Hematopoietic multipotent progenitor cell treated with erythropoietin and hydrocortisone succinate and interleukin-3 and kit ligand, for 6 days (in vitro differentiated cells): ENCODE results near the gene DLGAP1.
"Not testable (repeated sequence)": the region's sequence is repeated elsewhere in the genome, so short reads cannot be mapped to it uniquely, and the experiment has no call there.

Experiments
- DNase-seq: peaks from one replicate; pipeline ENCODE4 v3.0.0-alpha.2; 2015

Gene DLGAP1

GRCh38 chr18:3667255-3668137 is 787.6 kb downstream of the DLGAP1 start:
- DNase-seq = peak; percentile 53

DNA sequence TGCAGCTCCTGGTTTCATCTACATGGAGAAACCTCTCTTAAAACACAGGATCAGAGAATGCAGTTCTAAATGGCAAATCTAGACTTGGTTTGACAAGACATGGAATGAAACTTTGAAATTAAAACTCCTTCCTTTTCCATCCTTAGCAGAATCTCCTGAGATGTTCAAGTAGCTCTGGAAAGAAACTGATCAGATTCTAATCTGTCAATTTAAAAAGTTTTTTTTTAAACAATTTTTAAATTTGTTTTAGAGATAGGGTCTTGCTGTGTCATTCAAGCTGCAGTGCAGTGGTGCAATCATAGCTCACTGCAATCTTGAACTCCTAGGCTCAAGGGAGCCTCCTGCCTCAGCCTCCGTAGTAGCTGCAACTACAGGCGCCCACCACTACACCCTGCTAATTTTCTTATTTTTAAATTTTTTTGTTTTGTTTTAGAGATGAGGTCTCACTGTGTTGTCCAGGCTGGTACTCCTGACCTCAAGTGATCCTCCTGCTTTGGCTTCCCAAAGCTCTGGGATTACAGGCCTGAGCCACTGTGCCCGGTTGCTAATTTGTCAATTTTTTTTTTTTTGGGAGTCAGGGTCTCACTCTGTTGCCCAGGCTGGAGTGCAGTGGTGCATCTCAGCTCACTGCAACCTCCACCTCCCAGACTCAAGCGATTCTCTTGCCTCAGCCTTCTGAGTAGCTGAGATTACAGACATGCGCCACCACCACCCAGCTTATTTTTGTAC is 788.4 kb downstream of the DLGAP1 start:
- no peak for DNase-seq

GRCh38 chr18:3665780-3666525 is 789.2 kb downstream of the DLGAP1 start:
- peak; percentile 93 for DNase-seq

DNA sequence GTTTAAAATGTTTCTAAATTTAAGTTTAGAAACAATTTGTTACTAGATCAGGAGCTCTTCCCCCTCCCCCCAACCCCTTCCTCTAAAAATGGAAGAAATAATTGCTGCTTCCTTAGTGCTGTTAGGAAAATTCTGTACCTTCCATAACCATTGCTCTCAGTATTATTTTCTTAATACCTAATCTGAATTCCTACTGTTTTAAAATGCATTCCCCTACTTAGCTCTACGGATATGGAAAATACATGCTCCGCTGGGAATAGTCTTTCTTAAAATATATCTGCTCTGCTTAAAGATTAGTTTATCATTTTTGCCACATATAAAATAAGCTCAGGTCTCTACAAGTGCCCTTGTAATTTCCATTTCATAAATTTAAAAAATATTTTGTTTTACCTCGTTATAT is 789.9 kb downstream of the DLGAP1 start:
- no peak for DNase-seq

GRCh38 chr18:3664563-3665178 is 790.4 kb downstream of the DLGAP1 start:
- DNase-seq = peak; percentile 87

DNA sequence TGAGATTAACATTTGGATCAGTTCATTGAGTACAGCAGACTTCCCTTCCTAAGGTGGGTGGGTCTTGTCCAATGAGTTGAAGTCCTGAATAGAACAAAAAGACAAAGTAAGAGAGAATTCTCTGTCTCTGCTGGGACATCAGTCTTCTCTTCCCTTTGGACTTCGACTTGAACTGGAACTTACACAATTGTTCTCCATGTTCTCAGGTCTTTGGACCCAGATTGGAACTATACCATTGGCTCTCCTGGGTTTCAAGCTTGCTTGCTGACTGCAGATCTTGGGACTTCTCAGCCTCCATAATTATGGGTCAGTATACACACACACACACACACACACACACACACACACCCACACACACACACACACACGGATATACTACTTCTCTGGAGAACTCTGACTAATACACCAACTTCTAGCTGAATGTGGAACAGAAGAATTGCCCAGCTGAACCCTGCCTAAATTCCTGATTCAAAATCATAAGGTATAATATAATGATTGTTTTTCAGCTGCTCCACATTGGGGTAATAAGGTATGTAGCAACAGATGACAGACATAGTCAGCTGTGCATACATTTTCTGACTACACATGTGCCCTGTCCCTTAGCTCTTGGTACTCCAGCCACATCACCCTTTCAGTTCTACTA is 791.1 kb downstream of the DLGAP1 start:
- no peak for DNase-seq

- no peak for DNase-seq
Observed at GRCh38 chr18:3661989-3662388, 793.1 kb downstream of the DLGAP1 start.

GRCh38 chr18:3660739-3661515 is 794.2 kb downstream of the DLGAP1 start:
- peak; percentile 80 for DNase-seq

DNA sequence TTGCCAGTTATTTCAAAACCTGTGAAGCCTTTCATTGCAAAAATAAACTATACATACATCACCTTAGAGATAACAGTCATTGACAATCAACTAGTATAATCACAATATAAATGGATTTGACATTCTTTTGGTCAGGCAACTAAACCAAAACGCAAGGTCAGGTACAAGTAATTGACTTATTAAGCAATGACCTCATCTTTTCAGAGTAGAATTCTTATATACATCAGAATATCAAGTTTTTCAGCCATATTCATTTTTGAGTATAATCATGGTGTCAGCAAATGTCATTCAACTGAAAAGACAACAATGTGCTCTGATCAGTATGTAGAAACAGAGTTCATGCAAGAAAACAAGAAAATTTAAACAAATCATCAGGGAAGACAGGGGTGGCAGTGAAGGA is 796.6 kb downstream of the DLGAP1 start:
- no peak for DNase-seq

DNA sequence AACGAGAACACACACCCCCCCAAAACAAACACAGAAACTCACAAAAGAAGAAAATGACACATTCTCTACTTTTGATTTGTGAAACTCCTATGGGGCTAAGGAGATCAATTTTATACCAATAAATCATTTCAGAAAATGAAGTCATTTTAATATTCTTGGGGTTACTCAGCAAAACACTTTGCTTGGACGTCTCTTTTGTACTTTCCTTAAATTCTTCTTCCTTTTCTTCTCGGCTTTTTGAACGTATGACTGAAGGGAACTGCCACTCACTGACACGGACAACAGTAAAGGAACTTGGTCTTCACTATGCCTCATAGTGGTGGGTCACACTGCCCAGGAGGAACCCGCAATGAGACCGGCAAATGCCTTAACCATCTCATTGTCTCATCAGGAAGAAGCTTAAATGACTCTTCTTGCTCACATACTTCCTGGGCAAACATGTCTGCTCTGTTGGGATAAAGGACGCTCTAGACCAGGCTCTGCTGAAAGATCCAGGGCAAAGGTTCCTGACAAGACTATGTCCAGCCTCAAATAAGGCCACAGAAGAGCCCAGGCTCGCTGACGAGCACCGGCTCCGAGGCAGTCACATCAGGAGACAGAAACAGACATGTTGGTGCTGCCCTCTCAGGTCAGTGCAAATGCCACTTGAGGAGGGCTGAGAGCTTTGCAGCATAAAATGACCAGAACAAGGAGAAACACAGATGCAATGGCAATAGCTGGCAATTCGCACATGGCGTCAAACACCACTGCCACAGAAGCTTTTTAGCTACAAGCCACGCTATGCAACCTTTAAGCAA is 799.7 kb downstream of the DLGAP1 start:
- no peak for DNase-seq

- peak; percentile 82 for DNase-seq
Observed at GRCh38 chr18:3654442-3655253, 800.5 kb downstream of the DLGAP1 start.

DNA sequence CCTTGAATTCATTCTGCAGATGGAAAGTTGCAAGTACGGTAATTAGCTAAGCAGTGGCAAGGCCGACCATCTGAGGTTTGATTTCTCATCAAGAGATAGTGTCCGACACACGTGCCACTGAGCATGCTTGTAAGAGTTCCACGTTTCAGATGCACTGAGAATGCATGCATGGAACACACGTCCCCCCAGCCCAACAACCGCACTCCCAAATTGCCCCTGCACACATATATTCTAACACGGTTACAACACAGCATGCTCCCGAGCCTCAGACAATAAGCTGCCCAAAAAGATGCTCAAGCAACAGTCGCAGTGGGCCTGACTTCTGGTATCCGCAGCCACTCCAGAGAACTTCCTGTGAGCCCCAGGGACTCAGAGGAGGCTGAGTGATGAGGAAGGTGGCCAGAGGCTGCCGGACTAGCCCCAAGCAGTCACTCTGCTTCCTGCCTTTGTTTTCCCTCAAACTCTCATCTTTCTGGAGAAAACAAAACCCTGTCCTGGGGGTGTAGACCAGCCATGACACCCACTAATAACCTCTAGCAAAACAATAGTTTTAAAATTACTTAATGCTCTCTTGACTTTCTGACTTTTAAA is 801.2 kb downstream of the DLGAP1 start:
- peak; percentile 68 for DNase-seq

GRCh38 chr18:3653263-3653850 is 801.8 kb downstream of the DLGAP1 start:
- DNase-seq = peak; percentile 57

DNA sequence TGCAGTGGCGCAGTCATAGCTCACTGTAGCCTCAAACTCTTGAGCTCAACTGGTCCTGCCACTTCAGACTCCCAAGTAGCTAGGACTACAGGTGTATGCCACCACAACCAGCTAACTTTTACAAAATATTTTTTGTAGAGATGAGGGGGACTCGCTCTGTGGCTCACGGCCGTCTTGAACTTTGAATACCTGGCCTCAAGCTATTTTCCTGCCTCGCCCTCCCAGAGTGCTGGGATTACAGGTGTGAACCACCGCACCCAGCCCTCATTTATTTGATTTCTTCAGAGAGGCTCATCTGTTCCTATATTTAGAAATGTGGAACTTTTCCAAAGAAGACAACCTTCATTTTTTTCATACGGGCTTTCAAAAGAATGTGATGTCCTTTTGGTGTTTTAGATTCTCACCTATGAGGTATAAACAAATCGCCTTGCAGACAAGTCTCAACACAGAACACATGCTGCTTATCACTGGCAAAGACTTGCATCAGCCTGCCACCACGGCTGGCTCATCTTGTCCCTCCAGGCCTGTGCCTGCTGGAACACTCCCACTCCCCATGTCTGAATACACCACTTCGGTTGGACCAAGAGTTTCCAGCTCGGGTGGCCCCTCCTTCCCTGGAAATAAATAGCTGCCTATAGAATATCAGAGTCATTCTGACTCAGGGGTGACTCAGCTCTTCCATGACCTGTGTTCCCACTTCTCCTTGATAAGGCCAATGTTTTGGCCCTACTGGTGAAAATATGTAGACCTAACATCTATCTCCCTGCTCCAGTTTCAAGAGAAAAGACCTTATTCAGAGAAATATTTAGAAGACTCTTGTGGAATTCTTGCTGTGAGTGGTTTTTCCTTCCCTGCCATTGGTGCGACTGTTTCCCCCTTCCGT is 802.5 kb downstream of the DLGAP1 start:
- DNase-seq = peak; percentile 99

GRCh38 chr18:3651266-3651665 is 803.8 kb downstream of the DLGAP1 start:
- DNase-seq = no peak

DNA sequence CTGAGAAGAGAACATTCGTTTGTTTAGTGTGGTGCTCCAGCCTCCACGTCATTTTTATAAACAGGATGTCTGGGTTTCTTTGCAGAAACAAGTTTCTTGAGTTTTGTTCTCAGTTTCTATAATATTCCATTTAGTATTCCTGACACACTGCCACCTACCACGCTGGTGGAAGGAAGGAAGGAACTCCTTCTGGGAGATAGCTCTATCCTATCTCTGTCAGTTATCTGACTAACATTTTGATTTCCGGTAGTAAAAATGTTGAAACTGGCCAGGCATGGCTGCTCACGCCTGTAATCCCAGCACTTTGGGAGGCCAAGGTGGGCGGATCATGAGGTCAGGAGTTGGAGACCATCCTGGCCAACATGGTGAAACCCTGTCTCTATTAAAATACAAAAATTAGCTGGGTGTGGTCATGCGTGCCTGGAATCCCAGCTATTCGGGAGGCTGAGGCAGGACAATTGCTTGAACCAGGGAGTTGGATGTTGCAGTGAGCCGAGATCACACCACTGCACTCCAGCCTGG is 804.5 kb downstream of the DLGAP1 start:
- DNase-seq = not testable (repeated sequence)

DNA sequence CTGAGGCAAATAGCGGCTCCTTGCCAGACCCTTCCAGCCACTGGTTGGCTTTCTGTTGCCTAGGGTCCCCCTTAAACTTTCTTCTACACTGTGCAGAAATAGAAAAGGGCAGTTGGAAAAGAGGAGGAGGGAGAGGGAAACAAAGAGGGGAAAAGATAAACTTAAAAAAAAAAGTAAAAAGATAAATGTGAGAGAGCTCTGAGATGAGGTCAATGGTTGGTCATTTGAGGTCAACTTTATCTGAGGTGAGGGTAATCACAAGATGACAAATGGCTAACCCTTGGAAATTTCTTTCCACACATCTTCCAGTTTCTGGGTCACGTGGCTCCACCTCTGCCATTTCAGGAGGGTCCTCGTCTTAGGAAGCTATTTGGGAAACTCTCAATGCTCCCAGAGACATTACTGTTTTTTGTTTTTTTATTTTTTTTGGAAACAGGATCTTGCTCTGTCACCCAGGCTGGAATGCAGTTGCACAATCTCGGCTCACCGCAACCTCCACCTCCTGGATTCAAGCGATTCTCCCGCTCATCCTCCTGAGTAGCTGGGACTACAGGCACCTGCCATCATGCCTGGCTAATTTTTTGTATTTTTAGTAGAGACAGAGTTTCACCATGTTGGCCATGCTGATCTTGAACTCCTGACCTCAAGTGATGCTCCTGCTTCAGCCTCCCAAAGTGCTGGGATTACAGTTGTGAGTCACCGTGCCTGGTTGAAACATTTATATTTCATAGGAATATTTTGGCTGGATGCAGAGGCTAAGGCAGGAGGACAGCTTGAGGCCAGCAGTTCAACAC is 805.3 kb downstream of the DLGAP1 start:
- no peak for DNase-seq
